ENCODE data around the gene COPG2.
"Not testable (repeated sequence)": the region's sequence is repeated elsewhere in the genome, so short reads cannot be mapped to it uniquely, and the experiment has no call there.

COPG2 gene, protein sequence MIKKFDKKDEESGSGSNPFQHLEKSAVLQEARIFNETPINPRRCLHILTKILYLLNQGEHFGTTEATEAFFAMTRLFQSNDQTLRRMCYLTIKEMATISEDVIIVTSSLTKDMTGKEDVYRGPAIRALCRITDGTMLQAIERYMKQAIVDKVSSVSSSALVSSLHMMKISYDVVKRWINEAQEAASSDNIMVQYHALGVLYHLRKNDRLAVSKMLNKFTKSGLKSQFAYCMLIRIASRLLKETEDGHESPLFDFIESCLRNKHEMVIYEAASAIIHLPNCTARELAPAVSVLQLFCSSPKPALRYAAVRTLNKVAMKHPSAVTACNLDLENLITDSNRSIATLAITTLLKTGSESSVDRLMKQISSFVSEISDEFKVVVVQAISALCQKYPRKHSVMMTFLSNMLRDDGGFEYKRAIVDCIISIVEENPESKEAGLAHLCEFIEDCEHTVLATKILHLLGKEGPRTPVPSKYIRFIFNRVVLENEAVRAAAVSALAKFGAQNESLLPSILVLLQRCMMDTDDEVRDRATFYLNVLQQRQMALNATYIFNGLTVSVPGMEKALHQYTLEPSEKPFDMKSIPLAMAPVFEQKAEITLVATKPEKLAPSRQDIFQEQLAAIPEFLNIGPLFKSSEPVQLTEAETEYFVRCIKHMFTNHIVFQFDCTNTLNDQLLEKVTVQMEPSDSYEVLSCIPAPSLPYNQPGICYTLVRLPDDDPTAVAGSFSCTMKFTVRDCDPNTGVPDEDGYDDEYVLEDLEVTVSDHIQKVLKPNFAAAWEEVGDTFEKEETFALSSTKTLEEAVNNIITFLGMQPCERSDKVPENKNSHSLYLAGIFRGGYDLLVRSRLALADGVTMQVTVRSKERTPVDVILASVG

DNA sequence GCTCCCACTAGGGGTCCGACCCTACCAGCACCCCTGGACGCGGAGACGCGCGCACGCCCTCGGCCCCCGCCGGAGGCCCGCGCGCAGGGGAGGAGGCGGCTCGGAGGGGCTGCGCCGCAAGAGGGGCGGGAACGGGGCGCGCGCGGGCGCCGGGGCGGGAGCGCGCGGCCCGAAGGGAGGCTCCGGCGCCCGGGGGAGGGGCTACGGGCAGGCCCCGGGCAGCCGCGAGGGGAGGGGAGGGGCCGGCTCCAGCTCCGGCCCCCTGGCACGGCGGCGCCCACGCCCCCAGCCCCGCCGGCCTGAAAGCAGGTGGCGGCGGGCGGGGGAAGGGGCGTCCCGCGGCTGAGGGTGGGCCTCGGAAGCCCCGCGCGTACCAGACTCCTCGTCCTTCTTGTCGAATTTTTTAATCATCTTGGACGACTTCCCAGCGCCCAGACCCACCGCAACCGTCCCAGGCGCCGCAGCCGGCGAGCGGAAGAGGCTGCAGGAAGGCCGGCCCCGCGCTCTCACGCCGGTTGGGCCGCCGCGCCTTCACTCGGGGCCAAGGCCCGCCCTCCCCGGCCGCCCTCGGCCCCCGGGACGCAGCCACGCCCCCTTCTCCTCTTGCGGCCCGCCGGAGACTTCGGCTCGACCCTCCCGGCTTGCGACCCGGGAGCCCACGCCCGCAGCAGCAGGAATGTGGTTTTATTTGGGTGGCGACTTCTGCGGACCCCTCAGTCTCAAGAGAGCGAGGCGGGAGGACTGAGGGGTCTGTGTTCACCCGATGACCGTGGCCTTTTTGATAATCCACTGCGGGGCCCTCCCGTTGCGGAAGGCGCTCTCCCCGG is at the start of gene COPG2:
COPG2 (minus strand) TSS at position 491 of the 827 bp plus-strand sequence; CDS start at position 411, 80 bp downstream.
- no peaks in the 10 kb centered on the region for H3K9me3 Mint-ChIP-seq
- H3K4me3 Mint-ChIP-seq: peak within 1 kb of the TSS; percentile 82
- peaks cover 17% of the 10 kb centered on the region for H3K4me1 Mint-ChIP-seq
- peaks cover 11% of the 10 kb centered on the region for H3K27me3 Mint-ChIP-seq
- peak; percentile 87 for DNase-seq
- peak within 1 kb of the TSS; percentile 62 for H3K27ac Mint-ChIP-seq
- ATAC-seq: peak; percentile 96
- peaks cover 7% of the 10 kb centered on the region for H3K36me3 Mint-ChIP-seq (ENCODE audit: low read depth)

DNA sequence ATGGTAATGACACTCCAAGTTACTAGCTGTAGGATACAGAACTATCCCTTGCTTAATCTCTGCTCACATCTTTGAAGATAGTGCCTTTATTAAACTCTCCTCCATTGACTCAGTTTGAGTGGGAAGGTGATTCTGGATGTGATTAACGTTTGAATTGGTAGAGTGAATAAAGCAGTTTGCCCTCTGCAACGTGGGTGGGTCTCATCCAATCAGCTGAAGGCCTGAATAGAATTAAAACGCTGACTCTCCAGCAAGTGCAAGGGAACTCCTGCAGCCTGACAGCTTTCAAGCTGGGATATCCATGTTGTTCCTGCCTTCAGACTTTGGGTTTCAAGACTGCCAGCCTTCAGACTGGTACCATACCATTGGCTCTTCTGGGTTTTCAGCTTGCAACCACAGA is 43.9 kb upstream of the COPG2 start:
- DNase-seq (no peak), ATAC-seq (no peak)
- Mint-ChIP-seq H3K9me3 (peaks cover under 1% of the 10 kb centered on the region), H3K27me3 (peaks cover 27% of the 10 kb centered on the region), H3K4me3 (no peak overlapping the region), H3K27ac (no peak overlapping the region), H3K36me3 (ENCODE audit: low read depth) (no peaks in the 10 kb centered on the region), H3K4me1 (no peaks in the 10 kb centered on the region)

DNA sequence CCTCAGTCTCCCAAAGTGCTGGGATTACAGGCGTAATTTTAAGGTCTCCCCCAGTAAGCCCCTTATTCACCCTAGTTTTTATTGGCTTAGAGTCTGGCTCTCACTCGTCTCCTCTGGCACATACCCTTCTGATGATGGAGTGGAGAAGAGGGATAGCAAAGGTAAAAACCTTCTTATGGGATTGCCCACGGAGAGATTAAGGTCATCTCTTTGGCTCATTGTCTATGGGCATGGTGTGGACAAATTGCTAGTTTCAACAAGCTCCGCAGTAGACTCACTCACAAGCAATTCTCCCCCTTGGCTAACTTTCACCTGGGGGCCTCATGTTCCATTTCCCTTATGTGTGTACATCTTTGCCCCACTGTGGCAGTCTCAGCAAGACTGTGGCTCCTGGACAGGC is 40.2 kb upstream of the COPG2 start:
- Mint-ChIP-seq H3K27me3 (peaks cover 41% of the 10 kb centered on the region), H3K4me1 (no peaks in the 10 kb centered on the region), H3K4me3 (no peak overlapping the region)

DNA sequence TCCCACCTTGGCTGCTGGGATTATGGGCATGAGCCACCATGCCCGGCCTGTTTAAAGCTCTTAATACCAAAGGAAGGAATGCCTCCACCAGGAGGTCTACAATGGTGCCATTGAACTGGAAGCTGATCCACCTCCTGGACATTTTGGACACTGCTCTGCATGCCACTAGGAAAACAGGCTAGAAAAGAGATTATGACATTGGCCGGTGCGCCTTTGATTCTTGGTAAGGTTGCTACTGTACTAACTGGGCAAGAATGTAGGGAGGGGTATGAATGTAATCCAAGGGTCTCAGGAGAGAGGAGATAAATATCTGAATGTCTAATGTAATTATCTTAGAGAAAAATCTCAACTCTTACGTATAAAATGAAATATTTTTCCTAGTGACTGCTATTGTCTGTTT is 39.5 kb upstream of the COPG2 start:
- no peaks in the 10 kb centered on the region for H3K4me1 Mint-ChIP-seq
- no peak for DNase-seq
- no peak for ATAC-seq
- H3K4me3 Mint-ChIP-seq: no peak overlapping the region
- no peaks in the 10 kb centered on the region for H3K36me3 Mint-ChIP-seq (ENCODE audit: low read depth)
- peaks cover 39% of the 10 kb centered on the region for H3K27me3 Mint-ChIP-seq
- peaks cover 4% of the 10 kb centered on the region for H3K9me3 Mint-ChIP-seq
- H3K27ac Mint-ChIP-seq: no peak overlapping the region

More for the DNA sequence above, 40.2 kb upstream of the COPG2 start:
- DNase-seq: no peak
- H3K9me3 Mint-ChIP-seq: peaks cover 4% of the 10 kb centered on the region
- ATAC-seq: no peak
- H3K27ac Mint-ChIP-seq: no peak overlapping the region
- H3K36me3 Mint-ChIP-seq (ENCODE audit: low read depth): no peaks in the 10 kb centered on the region

DNA sequence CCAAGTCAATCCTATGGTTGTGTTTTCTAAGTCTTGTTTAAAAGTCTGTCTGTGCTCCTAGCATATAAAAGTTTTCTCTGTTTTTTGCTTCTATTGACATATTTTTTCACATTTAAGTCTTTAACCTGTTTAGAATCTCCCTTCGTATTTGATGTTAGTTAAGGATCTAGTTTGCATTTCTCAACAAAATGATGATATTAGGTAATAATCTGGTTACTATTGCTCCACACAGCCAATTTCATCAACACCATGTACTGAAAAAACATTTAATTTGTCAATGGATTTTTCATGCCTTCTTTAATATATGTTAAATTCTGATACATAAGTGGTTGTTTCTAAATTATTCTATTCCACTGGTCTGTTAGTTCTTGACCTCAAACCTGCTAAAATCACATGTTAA is 35.3 kb upstream of the COPG2 start:
- Mint-ChIP-seq H3K4me1 (no peaks in the 10 kb centered on the region), H3K4me3 (no peak overlapping the region), H3K36me3 (ENCODE audit: low read depth) (no peaks in the 10 kb centered on the region), H3K9me3 (peaks cover 4% of the 10 kb centered on the region), H3K27ac (no peak overlapping the region), H3K27me3 (peaks cover 28% of the 10 kb centered on the region)
- DNase-seq: no peak
- ATAC-seq: no peak

DNA sequence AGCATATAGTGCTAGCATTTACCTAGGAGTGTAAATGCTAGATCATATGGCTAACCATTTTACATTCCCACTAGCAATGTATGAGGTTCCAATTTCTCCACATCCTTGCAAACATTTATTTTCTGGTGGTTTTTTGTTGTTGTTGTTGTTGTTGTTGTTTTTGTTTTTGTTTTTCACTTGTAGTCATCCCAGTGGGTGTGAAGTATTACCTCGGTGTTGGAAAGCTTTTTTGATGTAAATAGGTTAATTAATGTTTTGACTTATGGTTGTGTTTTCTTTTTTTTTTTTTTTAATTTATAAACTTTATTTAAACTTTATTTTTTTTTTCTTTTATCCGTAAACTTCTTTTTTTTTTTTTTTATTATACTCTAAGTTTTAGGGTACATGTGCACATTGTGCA is 33.1 kb upstream of the COPG2 start:
- Mint-ChIP-seq H3K27ac (no peak overlapping the region), H3K27me3 (peaks cover 12% of the 10 kb centered on the region)

DNA sequence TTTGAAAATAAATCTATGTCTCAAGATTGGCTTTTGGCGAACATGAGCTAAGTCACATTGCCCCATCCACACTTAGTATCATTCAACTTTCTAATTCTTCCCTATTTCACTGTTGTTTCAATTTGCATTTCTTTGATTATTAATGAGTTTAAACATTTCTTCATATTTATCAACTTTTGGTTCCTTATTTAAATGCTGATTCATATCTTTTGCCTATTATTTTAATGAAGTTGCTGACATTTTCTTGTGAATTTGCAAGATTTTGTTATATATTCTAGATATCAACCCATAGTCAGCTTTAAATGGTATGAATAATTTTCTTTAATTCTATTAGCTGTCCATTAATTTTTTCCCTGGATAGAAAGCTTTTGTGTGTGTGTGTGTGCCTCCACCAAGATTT is 32.2 kb upstream of the COPG2 start:
- H3K9me3 Mint-ChIP-seq: no peaks in the 10 kb centered on the region
- no peak overlapping the region for H3K27ac Mint-ChIP-seq
- ATAC-seq (no peak), DNase-seq (no peak)
- no peak overlapping the region for H3K4me3 Mint-ChIP-seq
- H3K36me3 Mint-ChIP-seq (ENCODE audit: low read depth): no peaks in the 10 kb centered on the region
- H3K27me3 Mint-ChIP-seq: peaks cover 6% of the 10 kb centered on the region
- no peaks in the 10 kb centered on the region for H3K4me1 Mint-ChIP-seq

More for the DNA sequence above, 33.1 kb upstream of the COPG2 start:
- Mint-ChIP-seq H3K36me3 (ENCODE audit: low read depth) (no peaks in the 10 kb centered on the region), H3K4me1 (no peaks in the 10 kb centered on the region), H3K4me3 (no peak overlapping the region), H3K9me3 (no peaks in the 10 kb centered on the region)
- no peak for DNase-seq
- ATAC-seq: no peak

DNA sequence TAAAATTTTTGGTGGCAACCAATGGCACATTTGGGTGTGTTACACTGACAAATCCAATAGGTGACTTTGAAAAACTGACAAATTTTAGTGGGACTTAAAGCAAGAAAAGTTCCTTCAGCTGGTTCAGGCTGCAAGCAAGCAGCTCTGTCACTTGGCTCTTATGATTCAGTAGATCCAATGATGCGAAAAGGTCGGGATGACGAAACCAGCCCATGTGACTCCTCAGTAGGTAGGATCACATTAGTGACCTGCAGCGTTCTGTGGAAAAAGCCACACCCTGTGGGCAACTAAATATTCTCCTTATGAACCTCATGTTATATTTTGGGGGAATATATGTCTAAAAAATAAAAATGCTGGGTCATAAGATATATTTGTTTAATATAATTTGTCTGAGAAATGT is 31.1 kb upstream of the COPG2 start:
- H3K36me3 Mint-ChIP-seq (ENCODE audit: low read depth): no peaks in the 10 kb centered on the region
- H3K27me3 Mint-ChIP-seq: peaks cover 4% of the 10 kb centered on the region
- H3K4me1 Mint-ChIP-seq: no peaks in the 10 kb centered on the region
- no peak overlapping the region for H3K4me3 Mint-ChIP-seq
- no peaks in the 10 kb centered on the region for H3K9me3 Mint-ChIP-seq
- DNase-seq (no peak), ATAC-seq (peak; percentile 40)
- no peak overlapping the region for H3K27ac Mint-ChIP-seq

DNA sequence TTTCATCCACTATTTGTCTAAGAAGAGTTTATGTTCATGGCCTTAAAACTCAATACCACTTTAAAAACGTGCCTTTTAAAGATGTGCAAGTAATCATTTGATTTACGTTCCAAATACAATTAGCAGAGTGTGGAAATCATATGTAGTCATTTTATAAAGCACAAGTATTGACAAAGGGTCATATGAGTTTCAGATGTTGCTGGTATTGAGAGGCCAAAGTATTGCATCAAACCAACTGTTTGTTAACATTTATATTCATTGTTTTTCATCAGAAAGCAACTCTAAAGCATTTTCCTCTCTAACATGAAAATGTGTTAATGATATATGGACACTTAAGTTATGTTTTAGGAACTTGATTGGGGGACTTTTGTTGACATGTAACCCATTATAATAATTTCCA is 29.3 kb upstream of the COPG2 start:
- no peaks in the 10 kb centered on the region for H3K36me3 Mint-ChIP-seq (ENCODE audit: low read depth)
- ATAC-seq: no peak
- H3K9me3 Mint-ChIP-seq: no peaks in the 10 kb centered on the region
- H3K27me3 Mint-ChIP-seq: peaks cover 3% of the 10 kb centered on the region
- no peak overlapping the region for H3K4me3 Mint-ChIP-seq
- no peaks in the 10 kb centered on the region for H3K4me1 Mint-ChIP-seq
- H3K27ac Mint-ChIP-seq: no peak overlapping the region
- no peak for DNase-seq

DNA sequence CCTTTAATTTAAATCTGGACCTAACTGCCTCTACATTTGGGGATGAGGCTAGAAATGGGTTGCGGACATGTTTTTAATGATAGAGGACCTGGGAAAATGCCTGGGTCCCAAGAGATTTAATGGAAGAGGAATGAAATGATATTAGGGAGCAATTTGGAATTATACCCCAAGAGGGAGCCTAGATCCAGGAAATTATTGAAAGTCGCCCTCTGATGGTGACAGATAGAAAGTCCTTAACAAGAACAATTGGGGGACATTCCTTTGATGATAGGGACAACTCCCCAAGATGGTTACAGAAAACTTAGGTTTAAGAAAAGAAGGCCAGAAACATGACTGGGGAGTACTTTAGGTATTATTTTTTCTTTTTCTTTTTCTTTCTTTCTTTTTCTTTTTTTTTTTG is 27.3 kb upstream of the COPG2 start:
- DNase-seq: no peak
- Mint-ChIP-seq H3K27ac (no peak overlapping the region), H3K4me3 (no peak overlapping the region), H3K36me3 (ENCODE audit: low read depth) (no peaks in the 10 kb centered on the region), H3K27me3 (no peaks in the 10 kb centered on the region), H3K4me1 (no peaks in the 10 kb centered on the region), H3K9me3 (peaks cover 4% of the 10 kb centered on the region)
- no peak for ATAC-seq

DNA sequence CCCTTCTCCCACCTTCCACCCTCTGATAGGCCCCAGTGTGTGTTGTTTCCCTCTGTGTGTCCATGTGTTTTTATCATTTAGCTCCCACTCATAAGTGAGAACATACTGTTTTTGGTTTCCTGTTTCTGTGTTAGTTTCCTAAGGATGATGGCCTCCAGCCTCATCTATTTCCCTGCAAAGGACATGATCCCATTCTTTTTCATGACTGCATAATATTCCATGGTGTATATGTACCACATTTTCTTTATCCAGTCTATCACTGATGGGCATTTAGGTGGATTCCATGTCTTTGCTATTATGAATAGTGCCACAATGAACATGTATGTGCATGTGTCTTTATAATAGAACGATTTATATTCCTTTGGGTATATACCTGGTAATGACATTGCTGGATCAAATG is 23.8 kb upstream of the COPG2 start:
- H3K4me3 Mint-ChIP-seq; H3K4me1 Mint-ChIP-seq; H3K27ac Mint-ChIP-seq; ATAC-seq; H3K27me3 Mint-ChIP-seq; DNase-seq; H3K9me3 Mint-ChIP-seq; H3K36me3 Mint-ChIP-seq (ENCODE audit: low read depth): not testable (repeated sequence)

DNA sequence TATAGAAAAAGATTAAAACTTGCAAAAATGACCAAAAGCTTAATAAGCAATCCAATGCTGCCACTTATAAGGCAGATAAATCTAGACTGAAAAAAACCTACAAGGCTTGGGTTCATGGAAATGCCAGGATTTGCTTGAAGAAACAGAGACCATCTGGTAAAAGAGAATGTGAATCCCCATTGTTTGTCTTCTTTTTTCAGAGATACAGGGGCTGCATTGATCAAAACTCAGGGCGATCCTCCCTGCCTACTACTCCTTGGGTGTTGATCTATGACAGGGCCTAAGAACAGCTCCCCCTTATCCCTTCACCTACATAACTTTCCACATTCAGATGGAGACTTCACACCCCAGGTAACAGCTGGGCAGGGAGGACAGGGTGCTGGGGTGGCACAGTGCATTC is 21.1 kb upstream of the COPG2 start:
- no peaks in the 10 kb centered on the region for H3K27me3 Mint-ChIP-seq
- ATAC-seq (no peak), DNase-seq (no peak)
- H3K36me3 Mint-ChIP-seq (ENCODE audit: low read depth): no peaks in the 10 kb centered on the region
- H3K4me1 Mint-ChIP-seq: no peaks in the 10 kb centered on the region
- H3K9me3 Mint-ChIP-seq: peaks cover 8% of the 10 kb centered on the region
- no peak overlapping the region for H3K27ac Mint-ChIP-seq
- H3K4me3 Mint-ChIP-seq: no peak overlapping the region

DNA sequence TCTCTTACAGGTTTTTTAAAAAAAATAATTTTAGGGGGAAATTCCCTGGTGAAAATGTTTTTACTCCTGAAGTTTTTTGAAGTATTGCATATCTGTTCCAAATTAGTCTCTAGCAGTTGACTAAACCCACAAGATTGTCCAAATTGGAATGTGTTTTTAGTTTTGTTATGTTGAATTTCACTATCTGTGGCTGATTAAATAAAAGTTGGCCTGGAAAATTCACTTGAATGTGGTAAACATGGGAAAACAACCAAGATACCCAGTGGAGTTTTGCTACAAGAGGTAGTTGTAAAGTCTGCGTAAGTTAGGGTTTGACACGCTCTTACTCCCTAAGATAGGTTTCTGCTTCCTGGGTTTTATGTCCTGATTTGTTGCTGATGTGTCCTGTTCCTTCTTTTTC is 14.5 kb upstream of the COPG2 start:
- Mint-ChIP-seq H3K36me3 (ENCODE audit: low read depth) (no peaks in the 10 kb centered on the region), H3K9me3 (no peaks in the 10 kb centered on the region), H3K27me3 (peaks cover 7% of the 10 kb centered on the region), H3K27ac (no peak overlapping the region), H3K4me3 (no peak overlapping the region), H3K4me1 (no peaks in the 10 kb centered on the region)
- DNase-seq (no peak), ATAC-seq (no peak)

DNA sequence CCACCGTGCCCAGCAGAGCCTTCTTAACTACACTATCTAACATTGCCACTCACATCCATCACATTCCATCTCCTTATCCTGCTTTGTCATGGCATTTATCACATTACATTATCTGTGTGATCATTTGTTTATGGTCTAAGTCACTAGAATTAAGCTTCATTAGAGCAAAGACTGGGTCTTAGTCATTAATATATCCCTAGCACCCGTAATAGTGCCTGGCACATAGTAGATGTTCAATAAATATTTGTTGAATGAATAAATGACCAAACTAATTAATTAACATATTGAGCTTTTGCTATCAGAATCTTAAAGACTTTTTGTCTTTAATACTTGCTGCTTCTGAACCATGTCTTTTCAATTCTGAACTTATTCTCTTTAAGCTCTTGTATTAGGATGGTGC is 5.9 kb upstream of the COPG2 start:
- H3K36me3 Mint-ChIP-seq (ENCODE audit: low read depth): no peaks in the 10 kb centered on the region
- no peak overlapping the region for H3K27ac Mint-ChIP-seq
- ATAC-seq (no peak), DNase-seq (no peak)
- H3K4me1 Mint-ChIP-seq: peaks cover 4% of the 10 kb centered on the region
- H3K9me3 Mint-ChIP-seq: no peaks in the 10 kb centered on the region
- H3K27me3 Mint-ChIP-seq: peaks cover 20% of the 10 kb centered on the region
- H3K4me3 Mint-ChIP-seq: no peak overlapping the region
